DOHH2 (cell line): ENCODE data around the gene RGS7.

ENCODE experiments used
- H3F3A ChIP-seq: fragments of 200-600 bp; sonication (generic), shearing (Covaris generic); 2 replicates; pipeline ENCODE4 v1.6.0; 2016; ENCODE audit warnings: antibody characterized with exemption, mild to moderate bottlenecking; ENCODE audit not compliant: control insufficient read depth, insufficient read depth
- H3K27ac ChIP-seq: fragments of 200-600 bp; sonication (generic); 2 replicates; pipeline ENCODE4 v1.5.1; 2014; ENCODE audit warnings: low read depth, mild to moderate bottlenecking, low read length, moderate library complexity
- H3K27me3 ChIP-seq: fragments of 200-600 bp; sonication (generic); 2 replicates; pipeline ENCODE4 v1.6.1; 2014; ENCODE audit warnings: mild to moderate bottlenecking, low read length, mixed read lengths; ENCODE audit not compliant: control insufficient read depth
- H3K36me3 ChIP-seq: fragments of 200-600 bp; sonication (generic); 2 replicates; pipeline ENCODE4 v1.6.1; 2014; ENCODE audit warnings: mild to moderate bottlenecking, low read length, moderate library complexity, mixed read lengths; ENCODE audit not compliant: control insufficient read depth
- H3K4me1 ChIP-seq: fragments of 200-600 bp; sonication (generic); 2 replicates; pipeline ENCODE4 v1.6.1; 2014; ENCODE audit warnings: mild to moderate bottlenecking, low read length, mixed read lengths; ENCODE audit not compliant: control insufficient read depth
- H3K4me2 ChIP-seq: fragments of 200-600 bp; sonication (generic); 2 replicates; pipeline ENCODE4 v1.6.0; 2014; ENCODE audit warnings: mild to moderate bottlenecking, low read length, moderate library complexity
- H3K4me3 ChIP-seq: fragments of 200-600 bp; sonication (generic); 2 replicates; pipeline ENCODE4 v1.5.1; 2014; ENCODE audit warnings: mild to moderate bottlenecking, low read length, mixed read lengths
- H3K79me2 ChIP-seq: fragments of 200-600 bp; sonication (generic); 2 replicates; pipeline ENCODE4 v1.6.1; 2014; ENCODE audit warnings: mild to moderate bottlenecking, low read length, mixed read lengths; ENCODE audit not compliant: control insufficient read depth
- H3K9me2 ChIP-seq: fragments of 200-600 bp; sonication (generic); replicated peaks from 2 replicates; pipeline ENCODE4 v1.6.1; 2014; ENCODE audit warnings: mild to moderate bottlenecking, low read length, mixed read lengths; ENCODE audit not compliant: control insufficient read depth
- H3K9me3 ChIP-seq: fragments of 200-600 bp; sonication (generic); 2 replicates; pipeline ENCODE4 v1.6.1; 2014; ENCODE audit warnings: antibody characterized with exemption, low read length, mixed read lengths; ENCODE audit not compliant: control insufficient read depth, insufficient read depth
- H4K20me1 ChIP-seq: fragments of 200-600 bp; sonication (generic); 2 replicates; pipeline ENCODE4 v1.6.0; 2014; ENCODE audit warnings: low read depth, mild to moderate bottlenecking, antibody characterized with exemption, low read length, moderate library complexity; ENCODE audit not compliant: control insufficient read depth, insufficient read depth
- CTCF ChIP-seq: fragments of 200-600 bp; sonication (generic); IDR thresholded peaks from one replicate; pipeline ENCODE4 v1.5.1; 2014; ENCODE audit warnings: antibody characterized with exemption, mild to moderate bottlenecking, low read depth, low read length; ENCODE audit not compliant: poor library complexity, severe bottlenecking
- EZH2phosphoT487 ChIP-seq: fragments of 200-600 bp; sonication (generic); IDR thresholded peaks from 2 replicates; pipeline ENCODE4 v1.6.1; 2017; ENCODE audit warnings: borderline replicate concordance, mild to moderate bottlenecking, antibody characterized with exemption, low read length, moderate library complexity, mixed read lengths

The RGS7 gene

DNA sequence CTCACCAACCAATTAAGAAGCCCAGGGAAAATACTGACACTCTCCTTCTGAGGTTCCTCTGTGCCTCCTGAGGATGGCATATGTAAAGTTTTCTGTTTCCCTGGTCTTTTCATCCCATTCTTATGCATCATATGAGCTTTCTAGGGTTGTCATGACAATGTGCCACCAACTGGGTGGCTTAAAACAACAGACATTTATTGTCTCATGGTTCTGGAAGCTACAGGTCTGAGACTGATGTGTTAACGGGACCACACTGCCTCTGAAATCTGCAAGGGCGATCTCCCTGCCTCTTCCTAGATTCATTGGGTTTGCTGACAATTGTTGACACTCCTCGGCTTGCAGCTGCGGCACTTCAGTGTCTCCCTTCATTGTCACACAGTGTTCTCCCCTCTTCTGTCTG, 308.4 kb downstream of the RGS7 start:
- no peak for TF ChIP-seq CTCF
- TF ChIP-seq EZH2phosphoT487, result no peak
- Histone ChIP-seq H3K79me2 (no peaks in the 10 kb centered on the region), H3K36me3 (no peaks in the 10 kb centered on the region), H3K9me3 (no peaks in the 10 kb centered on the region), H3K27me3 (no peaks in the 10 kb centered on the region), H3K4me1 (no peaks in the 10 kb centered on the region), H4K20me1 (no peaks in the 10 kb centered on the region), H3K4me3 (no peak overlapping the region), H3K9me2 (no peaks in the 10 kb centered on the region), H3K4me2 (no peak overlapping the region), H3F3A (no peaks in the 10 kb centered on the region), H3K27ac (no peak overlapping the region)

DNA sequence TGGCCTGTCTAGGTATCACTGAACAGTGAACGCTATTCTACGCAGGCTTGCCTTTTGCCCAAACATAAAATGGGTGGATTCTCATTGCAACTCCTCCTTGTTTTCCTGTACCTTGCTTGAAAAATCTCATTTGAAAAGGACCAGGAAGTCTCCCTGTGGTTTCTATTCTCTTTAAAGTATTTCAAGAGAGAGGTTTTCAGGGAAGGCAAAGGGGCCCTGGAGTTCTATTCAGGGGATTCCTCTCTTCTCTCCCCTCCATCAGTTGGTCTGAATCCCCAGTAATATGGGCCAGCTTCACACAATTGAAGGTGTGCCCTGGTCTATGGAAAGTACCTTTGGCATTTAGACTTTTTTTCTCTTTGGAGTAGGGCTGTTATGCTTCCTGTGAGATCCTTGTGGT, 311.3 kb downstream of the RGS7 start:
- Histone ChIP-seq H3K9me2 (no peaks in the 10 kb centered on the region), H3K4me2 (no peak overlapping the region), H3K27ac (no peak overlapping the region)

GRCh38 chr1:241034203-241034936, 322.6 kb downstream of the RGS7 start:
- H3K27ac ChIP-seq, result no peak overlapping the region
- no peaks in the 10 kb centered on the region for H3K9me3 ChIP-seq
- H4K20me1 ChIP-seq, result no peaks in the 10 kb centered on the region
- no peak overlapping the region for H3K4me2 ChIP-seq
- TF ChIP-seq EZH2phosphoT487 (no peak), CTCF (no peak)
- no peak overlapping the region for H3K4me3 ChIP-seq
- no peaks in the 10 kb centered on the region for H3F3A ChIP-seq
- H3K27me3 ChIP-seq, result no peaks in the 10 kb centered on the region
- no peaks in the 10 kb centered on the region for H3K9me2 ChIP-seq
- no peaks in the 10 kb centered on the region for H3K79me2 ChIP-seq
- no peaks in the 10 kb centered on the region for H3K4me1 ChIP-seq
- H3K36me3 ChIP-seq, result no peaks in the 10 kb centered on the region

More for the DNA sequence above, 311.3 kb downstream of the RGS7 start:
- no peak for TF ChIP-seq CTCF
- no peak for TF ChIP-seq EZH2phosphoT487
- no peaks in the 10 kb centered on the region for H3K36me3 ChIP-seq
- no peaks in the 10 kb centered on the region for H3K79me2 ChIP-seq
- no peak overlapping the region for H3K4me3 ChIP-seq
- no peaks in the 10 kb centered on the region for H3F3A ChIP-seq
- no peaks in the 10 kb centered on the region for H3K4me1 ChIP-seq
- no peaks in the 10 kb centered on the region for H3K27me3 ChIP-seq
- no peaks in the 10 kb centered on the region for H3K9me3 ChIP-seq
- H4K20me1 ChIP-seq, result no peaks in the 10 kb centered on the region
